ENCODE measurements around the gene XKR8.

The XKR8 gene

DNA sequence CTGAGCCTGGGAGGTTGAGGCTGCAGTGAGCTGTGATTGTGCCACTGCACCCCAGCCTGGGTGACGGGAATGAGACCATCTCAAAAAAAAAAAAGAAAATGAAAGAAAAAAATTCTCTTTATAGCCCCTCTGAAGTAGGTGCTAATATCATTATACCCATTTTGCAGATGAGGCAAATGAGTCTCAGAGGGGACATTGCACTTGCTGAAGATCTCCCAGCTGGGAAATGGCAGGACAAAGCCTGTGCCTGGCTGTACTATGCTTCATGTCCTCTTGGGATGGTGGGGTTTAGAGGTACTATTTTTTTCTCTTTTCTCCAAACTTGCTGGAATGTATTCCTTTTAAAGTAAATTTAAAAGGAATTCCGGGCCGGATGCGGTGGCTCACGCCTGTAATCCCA is 23.4 kb upstream of the XKR8 start:
- Histone ChIP-seq H3K36me3 (ENCODE audit: control insufficient read depth, insufficient read depth, low read length) (0 out of 2 replicates have a peak, but pooled peaks cover under 1% of the 10 kb centered on the region), H3K4me3 (ENCODE audit: low read length) (no peak overlapping the region), H3K9me3 (ENCODE audit: control insufficient read depth, insufficient read depth, low read length) (no peaks in the 10 kb centered on the region), H3K27me3 (ENCODE audit: control insufficient read depth, insufficient read depth, low read length) (no peaks in the 10 kb centered on the region), H3K4me1 (ENCODE audit: control insufficient read depth, insufficient read depth, low read length) (peaks cover 5% of the 10 kb centered on the region), H3K27ac (ENCODE audit: low read length) (no peak overlapping the region)
- DNase-seq (ENCODE audit: low read depth, low spot score) = no peak
- no CpG with 5 or more reads among the region's 5 CpGs for WGBS (ENCODE audit: insufficient coverage, insufficient read length)

DNA sequence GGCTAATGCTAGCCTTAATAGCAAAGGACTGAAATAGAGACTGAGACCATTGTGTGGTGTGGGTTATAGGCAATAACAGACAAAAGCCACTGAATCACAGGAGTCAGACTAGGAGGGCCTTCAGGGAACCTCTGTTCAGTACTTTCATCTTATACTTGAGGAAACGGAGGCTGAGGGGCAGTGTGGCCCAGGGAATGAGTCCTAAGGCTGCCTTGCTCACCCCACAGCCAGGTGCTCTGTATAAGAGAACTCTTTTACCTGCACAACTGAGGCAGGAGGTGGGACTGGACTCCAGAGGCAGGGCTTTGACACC is 22.3 kb upstream of the XKR8 start:
- Histone ChIP-seq H3K27me3 (ENCODE audit: control insufficient read depth, insufficient read depth, low read length) (no peaks in the 10 kb centered on the region), H3K4me1 (ENCODE audit: control insufficient read depth, insufficient read depth, low read length) (peaks cover 5% of the 10 kb centered on the region), H3K36me3 (ENCODE audit: control insufficient read depth, insufficient read depth, low read length) (peaks cover 6% of the 10 kb centered on the region; the same call in 1 of the 2 replicates), H3K27ac (ENCODE audit: low read length) (no peak overlapping the region), H3K9me3 (ENCODE audit: control insufficient read depth, insufficient read depth, low read length) (no peaks in the 10 kb centered on the region), H3K4me3 (ENCODE audit: low read length) (no peak overlapping the region)
- no peak for DNase-seq (ENCODE audit: low read depth, low spot score)
- WGBS (ENCODE audit: insufficient coverage, insufficient read length) = no CpG with 5 or more reads among the region's 1 CpG

DNA sequence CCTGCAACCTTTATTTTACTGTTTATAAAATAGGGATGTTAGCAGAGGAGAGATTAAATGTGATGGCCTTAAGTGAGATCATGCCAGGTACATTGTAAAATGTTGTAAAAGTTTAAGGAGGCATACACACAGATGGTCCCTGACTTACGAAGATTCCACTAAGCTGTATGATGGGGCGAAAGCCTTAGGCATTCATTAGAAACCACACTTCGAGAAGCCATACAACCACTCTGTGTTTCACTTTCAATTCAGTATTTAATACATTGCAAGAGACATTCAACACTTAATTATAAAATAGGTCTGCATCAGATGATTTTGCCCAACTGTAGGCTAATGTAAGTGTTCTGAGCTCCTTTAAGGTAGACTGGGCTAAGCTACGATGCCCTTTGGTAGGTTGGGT is 21.3 kb upstream of the XKR8 start:
- H3K36me3 ChIP-seq (ENCODE audit: control insufficient read depth, insufficient read depth, low read length) = peaks cover 6% of the 10 kb centered on the region
- DNase-seq (ENCODE audit: low read depth, low spot score) = no peak
- H3K4me3 ChIP-seq (ENCODE audit: low read length) = no peak overlapping the region
- H3K27ac ChIP-seq (ENCODE audit: low read length) = no peak overlapping the region
- H3K27me3 ChIP-seq (ENCODE audit: control insufficient read depth, insufficient read depth, low read length) = no peaks in the 10 kb centered on the region
- WGBS (ENCODE audit: insufficient coverage, insufficient read length) = no CpG with 5 or more reads among the region's 4 CpGs
- peaks cover 5% of the 10 kb centered on the region; the same call in 1 of the 2 replicates for H3K4me1 ChIP-seq (ENCODE audit: control insufficient read depth, insufficient read depth, low read length)
- no peaks in the 10 kb centered on the region for H3K9me3 ChIP-seq (ENCODE audit: control insufficient read depth, insufficient read depth, low read length)

DNA sequence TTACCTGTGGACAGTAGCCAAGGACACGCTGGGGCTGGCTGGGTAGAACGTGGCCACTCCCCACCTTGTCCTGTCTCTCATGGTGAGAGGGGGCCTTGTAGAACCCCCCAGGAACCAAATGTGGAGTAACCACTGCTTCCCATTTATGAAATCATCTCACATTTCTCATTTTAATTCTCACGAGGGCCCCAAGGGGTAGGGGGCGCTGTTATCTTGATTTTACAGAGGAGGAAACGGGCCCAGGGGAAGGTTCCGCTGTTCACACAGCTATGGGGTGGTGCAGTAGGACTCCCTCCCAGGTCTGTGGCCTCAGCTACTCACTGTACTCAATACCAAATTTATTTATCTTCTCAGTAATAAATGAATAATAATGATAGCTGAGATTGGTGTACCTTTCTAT is 19.5 kb upstream of the XKR8 start:
- no peak overlapping the region for H3K4me3 ChIP-seq (ENCODE audit: low read length)
- no peak for DNase-seq (ENCODE audit: low read depth, low spot score)
- H3K27ac ChIP-seq (ENCODE audit: low read length) = no peak overlapping the region
- no CpG with 5 or more reads among the region's 6 CpGs for WGBS (ENCODE audit: insufficient coverage, insufficient read length)
- no peaks in the 10 kb centered on the region for H3K27me3 ChIP-seq (ENCODE audit: control insufficient read depth, insufficient read depth, low read length)
- peaks cover 5% of the 10 kb centered on the region; the same call in 1 of the 2 replicates for H3K4me1 ChIP-seq (ENCODE audit: control insufficient read depth, insufficient read depth, low read length)
- peaks cover 6% of the 10 kb centered on the region for H3K36me3 ChIP-seq (ENCODE audit: control insufficient read depth, insufficient read depth, low read length)
- no peaks in the 10 kb centered on the region for H3K9me3 ChIP-seq (ENCODE audit: control insufficient read depth, insufficient read depth, low read length)

DNA sequence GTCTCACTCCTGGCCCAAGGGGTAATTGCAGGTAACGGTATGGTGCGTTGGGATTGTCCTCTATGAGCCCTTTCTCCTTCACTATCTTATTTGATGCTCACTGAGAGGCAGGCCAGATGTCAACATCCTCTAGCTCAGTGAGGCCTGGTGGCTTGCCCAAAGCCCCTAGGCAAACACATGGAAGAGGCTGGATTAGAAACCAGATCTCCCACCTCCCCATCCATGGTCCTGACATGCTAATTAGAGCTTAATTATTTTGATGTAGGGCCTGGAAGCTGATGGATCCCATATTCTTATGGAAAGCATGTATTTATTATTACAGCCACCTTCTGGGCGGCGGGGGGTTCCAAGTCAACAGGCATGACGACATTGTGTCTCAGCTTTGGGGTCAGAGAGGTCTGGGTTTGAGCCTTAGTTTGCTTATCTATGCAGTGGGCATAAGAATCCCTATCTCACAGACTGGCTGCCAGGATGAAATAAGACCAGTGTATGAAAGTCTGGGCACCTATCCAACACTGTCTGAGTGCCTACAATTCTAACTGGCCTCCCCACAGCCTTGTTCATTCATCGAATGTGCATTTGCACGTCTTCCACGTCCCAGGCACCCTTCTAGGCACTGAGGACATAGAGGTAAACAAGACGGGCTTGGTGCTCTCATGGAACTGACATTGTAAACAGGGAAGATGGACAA is 18.8 kb upstream of the XKR8 start:
- Histone ChIP-seq H3K27me3 (ENCODE audit: control insufficient read depth, insufficient read depth, low read length) (no peaks in the 10 kb centered on the region), H3K4me1 (ENCODE audit: control insufficient read depth, insufficient read depth, low read length) (peaks cover 5% of the 10 kb centered on the region; the same call in 1 of the 2 replicates), H3K36me3 (ENCODE audit: control insufficient read depth, insufficient read depth, low read length) (peaks cover 10% of the 10 kb centered on the region), H3K9me3 (ENCODE audit: control insufficient read depth, insufficient read depth, low read length) (no peaks in the 10 kb centered on the region), H3K27ac (ENCODE audit: low read length) (no peak overlapping the region), H3K4me3 (ENCODE audit: low read length) (no peak overlapping the region)
- no CpG with 5 or more reads among the region's 9 CpGs for WGBS (ENCODE audit: insufficient coverage, insufficient read length)
- no peak for DNase-seq (ENCODE audit: low read depth, low spot score)

DNA sequence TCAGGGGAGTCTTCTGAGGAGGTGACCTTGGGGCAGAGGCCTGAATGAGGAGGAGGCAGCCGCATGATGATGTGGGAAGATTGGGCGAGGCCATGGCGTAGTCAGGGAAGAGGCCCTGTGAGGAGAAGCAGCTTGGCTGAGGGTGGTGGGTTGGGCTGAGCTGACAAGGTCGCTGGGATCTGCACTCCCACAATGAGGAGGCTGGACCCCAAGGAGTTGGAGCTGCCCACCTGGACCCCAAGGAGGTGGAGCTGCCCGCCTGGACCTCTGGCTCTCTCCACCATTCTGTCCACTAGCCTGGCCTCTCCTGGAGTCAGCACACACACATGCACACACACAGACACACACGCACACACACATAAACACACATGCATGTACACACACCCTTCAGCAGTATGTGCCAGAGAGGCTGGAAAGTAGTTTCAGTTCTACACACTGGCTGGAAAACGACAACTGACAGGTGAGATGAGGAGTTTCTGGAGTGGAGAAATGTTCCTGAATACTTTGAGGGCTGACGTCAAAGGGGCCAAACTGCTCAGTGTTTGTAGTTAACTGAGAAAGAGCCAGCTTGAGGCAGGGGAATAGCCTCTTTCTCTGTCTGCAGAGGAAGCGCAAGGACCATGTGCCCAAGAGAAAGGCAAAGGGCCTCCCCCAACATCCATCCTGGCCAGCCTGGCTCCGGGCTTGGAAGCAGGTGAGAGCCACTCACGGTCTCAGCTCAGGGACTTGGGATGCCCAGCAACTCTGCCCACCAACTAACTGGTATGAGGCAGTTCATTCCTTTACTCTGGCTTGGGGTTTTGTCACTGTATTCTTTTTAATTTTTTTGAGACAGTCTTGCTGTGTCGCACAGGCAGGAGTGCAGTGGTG is 17.9 kb upstream of the XKR8 start:
- no peak for DNase-seq (ENCODE audit: low read depth, low spot score)
- Histone ChIP-seq H3K36me3 (ENCODE audit: control insufficient read depth, insufficient read depth, low read length) (peaks cover 14% of the 10 kb centered on the region), H3K4me3 (ENCODE audit: low read length) (no peak overlapping the region), H3K27me3 (ENCODE audit: control insufficient read depth, insufficient read depth, low read length) (no peaks in the 10 kb centered on the region), H3K9me3 (ENCODE audit: control insufficient read depth, insufficient read depth, low read length) (no peaks in the 10 kb centered on the region), H3K27ac (ENCODE audit: low read length) (no peak overlapping the region), H3K4me1 (ENCODE audit: control insufficient read depth, insufficient read depth, low read length) (peaks cover 5% of the 10 kb centered on the region; the same call in 1 of the 2 replicates)
- WGBS (ENCODE audit: insufficient coverage, insufficient read length) = no CpG with 5 or more reads among the region's 12 CpGs

DNA sequence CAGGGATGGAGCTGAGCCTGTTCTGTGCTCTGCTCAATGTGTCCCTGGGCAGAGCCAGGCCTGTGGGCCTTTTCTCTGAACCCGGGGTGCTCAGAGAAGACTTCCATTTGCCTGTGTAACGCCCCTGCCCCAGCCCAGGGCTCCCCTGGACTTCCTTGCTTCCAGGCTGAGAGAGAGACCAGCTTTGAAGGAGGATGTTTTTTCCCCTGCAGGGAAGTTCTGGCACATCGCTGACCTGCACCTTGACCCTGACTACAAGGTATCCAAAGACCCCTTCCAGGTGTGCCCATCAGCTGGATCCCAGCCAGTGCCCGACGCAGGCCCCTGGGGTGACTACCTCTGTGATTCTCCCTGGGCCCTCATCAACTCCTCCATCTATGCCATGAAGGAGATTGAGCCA is 14.8 kb upstream of the XKR8 start:
- Histone ChIP-seq H3K9me3 (ENCODE audit: control insufficient read depth, insufficient read depth, low read length) (no peaks in the 10 kb centered on the region), H3K27ac (ENCODE audit: low read length) (no peak overlapping the region), H3K27me3 (ENCODE audit: control insufficient read depth, insufficient read depth, low read length) (no peaks in the 10 kb centered on the region), H3K4me3 (ENCODE audit: low read length) (no peak overlapping the region), H3K4me1 (ENCODE audit: control insufficient read depth, insufficient read depth, low read length) (peaks cover 1% of the 10 kb centered on the region; the same call in 1 of the 2 replicates), H3K36me3 (ENCODE audit: control insufficient read depth, insufficient read depth, low read length) (peaks cover 18% of the 10 kb centered on the region)
- DNase-seq (ENCODE audit: low read depth, low spot score) = no peak
- no CpG with 5 or more reads among the region's 5 CpGs for WGBS (ENCODE audit: insufficient coverage, insufficient read length)

DNA sequence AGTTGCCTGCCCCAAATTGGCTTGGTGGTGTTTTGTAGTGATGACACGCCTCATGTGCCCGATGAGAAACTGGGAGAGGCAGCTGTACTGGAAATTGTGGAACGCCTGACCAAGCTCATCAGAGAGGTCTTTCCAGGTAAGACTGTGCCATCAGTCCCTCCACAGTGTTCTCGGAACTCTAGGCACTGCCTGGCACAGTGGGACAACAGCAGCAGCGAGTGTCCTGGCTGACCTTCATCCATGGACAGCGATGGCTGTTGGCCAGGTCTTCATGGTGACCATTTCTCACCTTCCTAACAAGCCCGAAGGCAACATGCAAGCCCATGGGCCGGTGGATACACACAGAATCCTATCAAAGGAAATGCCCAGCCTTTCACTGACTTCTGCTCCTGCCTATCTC is 10.7 kb upstream of the XKR8 start:
- H3K27ac ChIP-seq (ENCODE audit: low read length) = no peak overlapping the region
- H3K9me3 ChIP-seq (ENCODE audit: control insufficient read depth, insufficient read depth, low read length) = no peaks in the 10 kb centered on the region
- no peak overlapping the region for H3K4me3 ChIP-seq (ENCODE audit: low read length)
- H3K27me3 ChIP-seq (ENCODE audit: control insufficient read depth, insufficient read depth, low read length) = no peaks in the 10 kb centered on the region
- no peak for DNase-seq (ENCODE audit: low read depth, low spot score)
- WGBS (ENCODE audit: insufficient coverage, insufficient read length) = no CpG with 5 or more reads among the region's 8 CpGs
- no peaks in the 10 kb centered on the region for H3K4me1 ChIP-seq (ENCODE audit: control insufficient read depth, insufficient read depth, low read length)
- H3K36me3 ChIP-seq (ENCODE audit: control insufficient read depth, insufficient read depth, low read length) = peaks cover 12% of the 10 kb centered on the region

DNA sequence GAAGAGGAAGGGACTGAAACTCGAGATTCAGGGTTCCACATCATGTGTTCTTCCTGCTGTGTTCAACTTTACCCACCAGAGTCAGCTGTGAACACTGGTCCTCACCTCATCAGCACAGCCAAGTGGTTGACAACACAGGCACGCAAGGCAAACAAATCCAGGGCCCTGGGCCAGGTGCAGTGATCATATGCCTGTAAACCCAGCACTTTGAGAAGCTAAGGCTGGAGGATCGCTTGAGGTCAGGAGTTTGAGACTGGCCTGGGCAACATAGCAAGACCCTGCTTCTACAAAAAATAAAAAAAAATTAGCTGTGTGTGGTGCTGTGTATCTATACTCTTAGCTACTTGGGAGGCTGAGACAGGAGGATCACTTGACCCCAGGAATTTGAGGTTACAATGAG is 8.4 kb upstream of the XKR8 start:
- WGBS (ENCODE audit: insufficient coverage, insufficient read length) = no CpG with 5 or more reads among the region's 3 CpGs
- no peaks in the 10 kb centered on the region for H3K4me1 ChIP-seq (ENCODE audit: control insufficient read depth, insufficient read depth, low read length)
- no peak overlapping the region for H3K27ac ChIP-seq (ENCODE audit: low read length)
- H3K36me3 ChIP-seq (ENCODE audit: control insufficient read depth, insufficient read depth, low read length) = peaks cover 16% of the 10 kb centered on the region
- H3K9me3 ChIP-seq (ENCODE audit: control insufficient read depth, insufficient read depth, low read length) = no peaks in the 10 kb centered on the region
- DNase-seq (ENCODE audit: low read depth, low spot score) = no peak
- no peak overlapping the region for H3K4me3 ChIP-seq (ENCODE audit: low read length)
- no peaks in the 10 kb centered on the region for H3K27me3 ChIP-seq (ENCODE audit: control insufficient read depth, insufficient read depth, low read length)

DNA sequence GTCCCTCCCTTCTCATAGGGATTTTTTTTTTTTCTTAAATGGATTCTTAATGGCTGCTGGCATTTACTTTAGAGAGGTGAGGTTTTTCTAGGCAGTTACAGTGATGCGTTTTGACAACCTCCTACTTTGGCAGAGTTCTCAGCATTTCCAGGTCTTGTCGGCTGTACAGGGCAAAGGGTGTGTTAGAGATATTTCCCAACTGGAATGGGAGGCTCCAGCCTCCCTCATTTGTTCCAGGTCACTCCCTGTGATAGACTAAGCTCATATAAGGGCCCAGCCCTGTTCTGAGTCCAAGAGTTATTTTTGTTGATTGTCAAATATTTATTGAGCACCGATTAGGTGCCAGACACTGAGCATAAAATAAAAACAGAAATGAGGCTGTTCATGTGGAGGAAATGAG is 7.6 kb upstream of the XKR8 start:
- H3K4me3 ChIP-seq (ENCODE audit: low read length) = no peak overlapping the region
- H3K27me3 ChIP-seq (ENCODE audit: control insufficient read depth, insufficient read depth, low read length) = no peaks in the 10 kb centered on the region
- WGBS (ENCODE audit: insufficient coverage, insufficient read length) = no CpG with 5 or more reads among the region's 3 CpGs
- DNase-seq (ENCODE audit: low read depth, low spot score) = no peak
- no peaks in the 10 kb centered on the region for H3K4me1 ChIP-seq (ENCODE audit: control insufficient read depth, insufficient read depth, low read length)
- H3K27ac ChIP-seq (ENCODE audit: low read length) = no peak overlapping the region
- peaks cover 14% of the 10 kb centered on the region for H3K36me3 ChIP-seq (ENCODE audit: control insufficient read depth, insufficient read depth, low read length)
- no peaks in the 10 kb centered on the region for H3K9me3 ChIP-seq (ENCODE audit: control insufficient read depth, insufficient read depth, low read length)

Measured in iPS DF 6.9 (cell line).